IMR-90 (cell line): ENCODE results near the gene COL4A2. TPM values are rescaled to one million over a fixed set of nuclear protein-coding genes. Genes with fewer than 3 reads are reported as not detected.

Experiments
- ATAC-seq: fragments of 200-7000 bp; cut with Tn5 transposase; 2 replicates; pipeline ENCODE4 v1.9.1; 2020; ENCODE audit warnings: low read depth, mild to moderate bottlenecking, moderate library complexity
- BruUV-seq: library from RNA; stranded (reverse); fragments of 400-500 nt; replicated peaks from 2 replicates; lab custom pipeline; 2021; lab: Mats Ljungman, UMichigan
- CTCF ChIA-PET: fragments of 300-600 bp; formaldehyde crosslinking; extraction: SDS; loops from one replicate; lab custom pipeline; 2021; ENCODE audit warnings: antibody characterized with exemption; lab: Yijun Ruan, JAX
- POLR2A ChIA-PET: fragments of 300-600 bp; sonication (Branson Sonifier 250); formaldehyde crosslinking; loops from one replicate; lab custom pipeline; 2022; ENCODE audit warnings: antibody characterized with exemption; ENCODE audit not compliant: unreplicated experiment; lab: Charles Lee
- DNase-seq: peaks from one replicate; pipeline ENCODE4 v3.0.0; 2013
- H2AFZ ChIP-seq: replicated peaks from 2 replicates; pipeline ENCODE3; 2013; ENCODE audit warnings: low read length, mild to moderate bottlenecking; ENCODE audit not compliant: poor library complexity
- H2AK5ac ChIP-seq: 2 replicates; pipeline ENCODE4 v1.6.1; 2013; ENCODE audit warnings: low read depth, low read length, inconsistent platforms
- H2AK9ac ChIP-seq: replicated peaks from 2 replicates; pipeline ENCODE3; 2013; ENCODE audit warnings: mild to moderate bottlenecking, low read depth, low read length, moderate library complexity; ENCODE audit not compliant: poor library complexity
- H2BK120ac ChIP-seq: 2 replicates; pipeline ENCODE4 v1.6.1; 2013; ENCODE audit warnings: low read depth, low read length, inconsistent platforms
- H2BK15ac ChIP-seq: 3 replicates; pipeline ENCODE4 v1.6.1; 2013; ENCODE audit warnings: low read depth, low read length, inconsistent platforms
- H2BK20ac ChIP-seq: 2 replicates; pipeline ENCODE4 v1.6.1; 2013; ENCODE audit warnings: low read depth, mild to moderate bottlenecking, inconsistent platforms, low read length, moderate library complexity
- H2BK5ac ChIP-seq: 2 replicates; pipeline ENCODE4 v1.6.1; 2013; ENCODE audit warnings: mild to moderate bottlenecking, low read depth, low read length, inconsistent platforms; ENCODE audit not compliant: poor library complexity, severe bottlenecking
- H3K14ac ChIP-seq: replicated peaks from 2 replicates; pipeline ENCODE4 v1.6.1; 2013; ENCODE audit warnings: low read depth, low read length, inconsistent platforms
- H3K18ac ChIP-seq: 2 replicates; pipeline ENCODE4 v1.6.1; 2013; ENCODE audit warnings: low read depth, low read length, control low read depth
- H3K23ac ChIP-seq: 2 replicates; pipeline ENCODE4 v1.6.1; 2013; ENCODE audit warnings: low read depth, low read length, inconsistent platforms
- H3K27ac ChIP-seq: 2 replicates; pipeline ENCODE4 v1.5.1; 2013; ENCODE audit warnings: mild to moderate bottlenecking, control low read depth, low read length; ENCODE audit not compliant: insufficient read depth
- H3K27me3 ChIP-seq: 2 replicates; pipeline ENCODE4 v1.6.1; 2013; ENCODE audit warnings: low read length; ENCODE audit not compliant: control insufficient read depth, insufficient read depth
- H3K36me3 ChIP-seq: 2 replicates; pipeline ENCODE4 v1.6.1; 2013; ENCODE audit warnings: low read length, mixed read lengths; ENCODE audit not compliant: control insufficient read depth, insufficient read depth
- H3K4ac ChIP-seq: 2 replicates; pipeline ENCODE4 v1.6.1; 2013; ENCODE audit warnings: low read depth, low read length, inconsistent platforms
- H3K4me1 ChIP-seq: 2 replicates; pipeline ENCODE4 v1.6.1; 2013; ENCODE audit warnings: low read length, mixed read lengths; ENCODE audit not compliant: control insufficient read depth, insufficient read depth
- H3K4me2 ChIP-seq: 2 replicates; pipeline ENCODE4 v1.6.1; 2013; ENCODE audit warnings: low read depth, mild to moderate bottlenecking, control low read depth, low read length, moderate library complexity
- H3K4me3 ChIP-seq: 2 replicates; pipeline ENCODE4 v1.5.1; 2013; ENCODE audit warnings: low read depth, mild to moderate bottlenecking, control low read depth, low read length, moderate library complexity; ENCODE audit not compliant: insufficient read depth
- H3K56ac ChIP-seq: 2 replicates; pipeline ENCODE4 v1.6.1; 2013; ENCODE audit warnings: low read length, inconsistent platforms; ENCODE audit not compliant: insufficient read depth; ENCODE audit errors: extremely low read depth
- H3K79me1 ChIP-seq, 2 experiments: 2 replicates each; pipeline ENCODE4 v1.6.1; 2013; ENCODE audit warnings: low read length in 2 of 2, inconsistent platforms in 1 of 2, low read depth in 1 of 2
- H3K9ac ChIP-seq: 2 replicates; pipeline ENCODE4 v1.6.1; 2013; ENCODE audit warnings: low read depth, low read length, control low read depth
- H3K9me1 ChIP-seq: 2 replicates; pipeline ENCODE4 v1.6.1; 2013; ENCODE audit warnings: low read length, inconsistent platforms; ENCODE audit not compliant: insufficient read depth
- H3K9me3 ChIP-seq: 2 replicates; pipeline ENCODE4 v1.6.1; 2013; ENCODE audit warnings: low read length; ENCODE audit not compliant: control insufficient read depth, insufficient read depth
- H4K20me1 ChIP-seq: 2 replicates; pipeline ENCODE4 v1.6.1; 2013; ENCODE audit warnings: low read length, inconsistent platforms; ENCODE audit not compliant: insufficient read depth
- H4K5ac ChIP-seq: 2 replicates; pipeline ENCODE4 v1.6.1; 2013; ENCODE audit warnings: mild to moderate bottlenecking, low read depth, low read length, control low read depth
- H4K8ac ChIP-seq, 2 experiments: 2 replicates each; pipeline ENCODE4 v1.6.1; 2013; ENCODE audit warnings: low read depth in 2 of 2, low read length in 2 of 2, control low read depth in 1 of 2, inconsistent platforms in 1 of 2
- H4K91ac ChIP-seq: 2 replicates; pipeline ENCODE4 v1.6.1; 2013; ENCODE audit warnings: low read depth, low read length, inconsistent platforms; ENCODE audit not compliant: insufficient read depth
- CEBPB ChIP-seq: IDR thresholded peaks from 2 replicates; pipeline ENCODE4 v1.6.1; 2012; ENCODE audit warnings: low read depth, low read length, improper control_type of control experiment
- MXI1 ChIP-seq: IDR thresholded peaks from 2 replicates; pipeline ENCODE4 v1.6.1; 2012; ENCODE audit warnings: low read depth, mild to moderate bottlenecking, low read length, moderate library complexity, borderline replicate concordance
- RFX5 ChIP-seq: IDR thresholded peaks from 2 replicates; pipeline ENCODE4 v1.8.0; 2012; ENCODE audit warnings: low read depth, mild to moderate bottlenecking, low read length, moderate library complexity
- WGBS, 2 experiments: methylation state at CpG; one replicate each; pipeline versions ENCODE4 v1.1.5 to v1.1.7; 2013; ENCODE audit warnings: missing lambda C conversion rate in 2 of 2; ENCODE audit not compliant: insufficient read length in 1 of 2; ENCODE audit errors: extremely low coverage in 2 of 2; 5-methylcytosine and 5-hydroxymethylcytosine counted together
- dilution Hi-C: fragments of 300-500 bp; cut with HindIII; formaldehyde crosslinking; loops from one replicate; pipeline ENCODE4 v1.14.3; 2018; ENCODE audit warnings: low sequenced_read_pairs; ENCODE audit not compliant: unreplicated experiment
- in situ Hi-C: fragments of 300-500 bp; cut with MboI; formaldehyde crosslinking; loops from 3 replicates; pipeline ENCODE4 v1.14.3; 2019; ENCODE audit warnings: low sequenced_read_pairs, inconsistent platforms, mixed read lengths
- intact Hi-C: fragments of 100-400 bp; cut with micrococcal nuclease; formaldehyde crosslinking; loops from 2 replicates; pipeline ENCODE4 v1.10.0; 2022
- polyA plus RNA-seq, 3 experiments: library from polyadenylated mRNA; depleted of rRNA; stranded (reverse); fragments of >200 nt; gene quantifications; 2 replicates each; pipeline ENCODE4 v1.2.3, GENCODE V29; 2012; ENCODE audit warnings: low replicate concordance in 1 of 3
- total RNA-seq: library from RNA; depleted of rRNA; stranded (reverse); fragments of >200 nt; gene quantifications from 2 replicates; pipeline ENCODE4 v1.2.3, GENCODE V29; 2012

COL4A2 gene
- total and polyA plus RNA-seq, 2 of the 4 experiments (the other 2 are of a cell fraction), result 90.7 to 457 TPM

- peak overlapping the region; percentile 74; the same call in 1 of the 2 replicates for H3K18ac ChIP-seq
- POLR2A ChIA-PET, result no interaction called here
- no peak overlapping the region for H3K27ac ChIP-seq
- dilution Hi-C loops, result no loop called here
- no peak overlapping the region for H3K4me2 ChIP-seq
- H2BK15ac ChIP-seq, result peak overlapping the region; percentile 38; the same call in 1 of the 3 replicates
- H4K20me1 ChIP-seq, result peaks cover 44% of the 10 kb centered on the region
- no CpG with 5 or more reads among the region's 4 CpGs for WGBS, 2 experiments
- peaks cover 41% of the 10 kb centered on the region for H3K9me1 ChIP-seq
- H3K14ac ChIP-seq, result peak overlapping the region; percentile 73
- peak overlapping the region; percentile 70 for H2BK120ac ChIP-seq
- no peak overlapping the region for H2AK9ac ChIP-seq
- H2BK5ac ChIP-seq, result peak overlapping the region; percentile 77
- H2BK20ac ChIP-seq, result 0 out of 2 replicates have a peak overlapping the region, but pooled peaks have one; percentile 38
- TF ChIP-seq MXI1 (no peak), CEBPB (peak; percentile 6; the same call in 1 of the 2 replicates), RFX5 (no peak)
- peak overlapping the region; percentile 76 for H3K23ac ChIP-seq
- ATAC-seq (no peak), DNase-seq (no peak)
- peaks cover 39 to 85% of the 10 kb centered on the region in 2 experiments for H3K79me1 ChIP-seq
- no peak overlapping the region for H4K5ac ChIP-seq
- peaks cover 23% of the 10 kb centered on the region for H3K4me1 ChIP-seq
- peak overlapping the region; percentile 36 for H4K91ac ChIP-seq
- peak overlapping the region; percentile 79; the same call in 1 of the 2 replicates for H2AK5ac ChIP-seq
- H2AFZ ChIP-seq, result no peak overlapping the region
- peak overlapping the region; percentile 59 for H3K4ac ChIP-seq
- in situ Hi-C loops, result no loop called here
- H3K9me3 ChIP-seq, result no peaks in the 10 kb centered on the region
- CTCF ChIA-PET, result interaction anchor here (0.9 to 1.1 kb wide), 2 partner anchors 9 to 74 kb away, joined by 4 read pairs; no protein-coding TSS in a partner anchor
- H4K8ac ChIP-seq, result 0 out of 4 replicates have a peak overlapping the region, but pooled peaks of 1 of the 2 experiments have one; percentile 23
- no peak overlapping the region for H3K4me3 ChIP-seq
- no peak overlapping the region for H3K56ac ChIP-seq
- BruUV-seq, result no TSS peak
- no peak overlapping the region for H3K9ac ChIP-seq
- no peaks in the 10 kb centered on the region for H3K27me3 ChIP-seq
- intact Hi-C loops, result no loop called here
- peaks cover 44% of the 10 kb centered on the region for H3K36me3 ChIP-seq
These were observed 114.0 kb downstream of the COL4A2 start for GRCh38 chr13:110421061-110421460.
